CMK (cell line): ENCODE results near the gene GLT1D1.

ENCODE experiments used
- DNase-seq: peaks from one replicate; pipeline ENCODE4 v3.0.0-alpha.2; 2010; ENCODE audit warnings: low read depth

GLT1D1 gene

GRCh38 chr12:128966203-128966810 is 113.0 kb downstream of the GLT1D1 start:
- no peak for DNase-seq

- DNase-seq, result no peak
These were observed 115.4 kb downstream of the GLT1D1 start for GRCh38 chr12:128968668-128969067.

DNA sequence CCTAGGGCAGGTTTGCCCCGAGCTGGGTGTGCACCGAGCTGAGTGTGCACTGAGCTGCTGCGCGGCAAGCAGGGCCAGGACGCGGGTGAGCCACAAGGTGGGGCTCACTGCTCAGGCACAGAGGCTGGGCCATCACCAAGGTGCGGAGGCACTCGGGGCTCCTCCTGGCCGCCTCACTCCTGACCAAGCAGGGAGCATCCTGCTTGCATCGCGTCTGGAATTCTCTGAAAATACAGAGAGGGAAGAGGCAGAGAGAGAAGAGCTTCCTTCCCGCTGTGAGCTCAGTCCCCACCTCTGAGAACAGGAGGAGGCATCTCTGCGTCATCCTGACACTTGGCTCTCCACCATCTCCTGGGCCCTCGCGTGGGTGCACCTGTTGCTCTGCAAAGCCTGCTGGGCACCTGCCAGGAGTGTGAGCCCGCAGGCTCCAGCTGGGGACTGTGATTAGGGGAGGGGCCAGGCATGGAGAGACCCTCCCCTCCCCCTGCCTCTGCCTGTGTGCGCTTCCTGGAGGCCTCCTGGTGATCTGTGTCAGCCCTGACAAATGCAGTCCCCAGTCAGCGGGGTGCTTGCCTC is 116.3 kb downstream of the GLT1D1 start:
- no peak for DNase-seq

DNA sequence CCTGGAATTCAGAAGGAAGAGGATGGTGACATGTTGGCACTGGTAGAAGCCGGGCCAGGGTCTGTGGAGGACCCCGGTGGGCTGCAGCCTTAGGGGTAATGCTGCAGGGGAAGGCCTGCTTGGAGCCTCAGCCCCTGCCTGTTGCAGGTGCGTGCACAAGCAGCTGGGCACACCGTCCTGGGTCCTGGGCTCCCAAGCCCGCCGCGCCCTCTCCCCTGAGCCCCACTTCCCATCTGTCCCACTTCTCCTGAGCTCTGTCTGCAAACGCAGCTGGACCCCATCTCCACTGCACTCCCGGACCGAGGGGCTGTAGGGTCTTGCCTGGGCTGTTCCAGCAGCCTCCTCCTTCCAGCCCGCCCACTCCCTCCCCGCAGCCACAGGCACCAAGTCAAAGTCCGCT is 116.8 kb downstream of the GLT1D1 start:
- no peak for DNase-seq

GRCh38 chr12:128970941-128971340 is 117.7 kb downstream of the GLT1D1 start:
- no peak for DNase-seq

DNA sequence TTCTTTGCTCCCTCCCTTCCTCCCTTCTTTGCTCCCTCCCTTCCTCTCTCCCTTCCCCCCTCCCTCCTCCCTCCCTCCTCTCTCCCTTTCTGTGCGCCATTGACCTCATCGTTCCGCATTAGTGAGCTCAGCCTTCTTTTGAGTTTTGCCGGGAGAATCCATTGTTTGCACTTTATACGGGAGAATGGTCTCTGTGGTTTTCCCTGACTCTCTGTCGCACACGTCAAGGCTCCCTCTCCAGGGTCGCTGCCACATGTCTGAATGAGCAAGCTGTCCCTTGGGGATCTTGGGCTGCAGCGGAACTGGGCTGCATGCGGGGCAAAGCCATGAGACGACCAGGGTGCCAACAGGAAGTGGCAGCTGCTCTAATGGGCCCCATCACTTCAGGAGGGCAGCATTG is 118.5 kb downstream of the GLT1D1 start:
- DNase-seq, result no peak

GRCh38 chr12:128973883-128974681 is 120.8 kb downstream of the GLT1D1 start:
- DNase-seq, result no peak

DNA sequence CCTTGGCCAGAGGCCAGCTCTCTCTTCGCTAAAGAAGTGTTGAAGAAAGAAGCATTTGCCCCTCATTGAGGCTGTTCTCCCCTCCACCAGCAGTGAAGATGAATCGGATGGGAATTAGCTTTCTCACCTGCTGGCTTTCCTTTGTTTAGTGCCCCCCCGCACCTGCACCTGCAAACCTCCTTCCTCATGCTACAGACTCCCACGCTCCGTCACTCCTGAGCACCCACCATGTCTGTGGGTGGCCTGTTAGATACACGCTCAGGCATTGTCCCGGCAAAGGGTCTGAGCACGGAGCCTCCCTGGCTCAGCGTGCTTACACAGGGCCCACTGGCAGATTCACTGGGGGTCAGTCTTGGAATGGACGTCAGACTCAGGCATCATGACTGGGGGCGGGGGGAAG is 121.6 kb downstream of the GLT1D1 start:
- DNase-seq, result no peak

GRCh38 chr12:128976120-128976738 is 123.0 kb downstream of the GLT1D1 start:
- no peak for DNase-seq

DNA sequence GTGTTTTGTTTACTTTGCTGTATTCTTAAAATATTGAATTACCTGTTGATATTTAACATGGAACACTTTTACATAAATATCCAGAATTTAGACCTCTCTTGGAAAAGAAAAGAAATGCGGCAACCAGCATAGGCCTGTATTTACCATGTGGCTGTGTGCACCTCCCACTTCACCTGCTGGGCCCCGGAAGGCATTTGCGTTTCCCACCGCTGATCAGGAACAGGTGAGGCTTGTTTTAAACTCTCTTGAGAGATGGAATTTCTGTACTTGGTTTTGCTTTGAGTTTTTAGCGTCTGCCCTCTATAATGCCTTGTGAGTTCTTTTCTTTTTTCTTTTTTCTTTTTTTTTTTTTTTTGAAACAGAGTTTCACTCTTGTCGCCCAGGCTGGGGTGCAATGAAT is 124.2 kb downstream of the GLT1D1 start:
- DNase-seq, result no peak

GRCh38 chr12:128978067-128978466 is 124.8 kb downstream of the GLT1D1 start:
- no peak for DNase-seq

GRCh38 chr12:128980623-128981022 is 127.3 kb downstream of the GLT1D1 start:
- DNase-seq, result no peak

DNA sequence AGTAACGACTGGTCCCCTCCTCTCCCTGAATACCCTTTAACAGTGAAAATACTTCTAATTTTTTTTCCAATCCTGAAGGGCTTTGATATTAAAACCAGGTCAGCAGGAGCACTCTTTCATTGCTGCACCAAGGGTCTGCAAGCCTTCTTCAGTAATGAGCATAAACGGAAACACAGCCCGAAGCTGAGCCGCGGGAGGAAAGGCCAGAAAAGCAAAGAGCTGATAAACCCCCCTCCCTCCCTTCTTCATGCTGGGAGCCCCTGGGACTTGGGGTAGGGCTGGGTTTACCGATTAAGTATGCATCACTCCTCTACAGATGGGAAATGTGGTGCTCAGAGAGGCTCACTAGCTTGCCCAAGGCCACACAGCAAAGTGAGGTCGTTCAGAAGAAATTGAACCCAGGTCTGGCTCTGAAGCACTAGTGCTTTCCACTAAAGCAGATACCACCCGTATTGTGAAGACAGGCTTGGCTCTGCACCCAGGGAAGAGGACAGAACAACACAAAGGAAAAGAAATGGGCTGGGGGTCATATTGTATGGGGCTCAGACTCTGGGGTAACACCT is 128.8 kb downstream of the GLT1D1 start:
- DNase-seq, result no peak

DNA sequence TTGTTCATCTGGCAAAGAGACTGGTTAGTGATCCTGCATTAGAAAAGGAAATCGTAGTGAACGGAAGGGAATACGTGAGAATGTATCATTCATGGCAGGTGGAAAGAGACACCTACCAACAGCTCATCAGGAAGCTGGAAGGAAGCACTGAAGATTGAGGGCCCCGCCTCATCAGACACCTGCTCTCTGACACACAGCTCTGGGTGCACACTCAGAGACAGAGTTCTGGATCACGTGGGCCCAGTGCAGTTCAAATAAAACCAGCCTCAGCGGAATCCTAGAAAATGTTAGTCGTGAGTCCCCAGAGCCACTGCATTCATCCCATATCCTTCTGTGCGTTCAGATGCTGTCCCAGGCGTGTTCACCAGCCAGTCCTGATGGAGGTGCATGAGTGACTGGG is 129.7 kb downstream of the GLT1D1 start:
- no peak for DNase-seq

DNA sequence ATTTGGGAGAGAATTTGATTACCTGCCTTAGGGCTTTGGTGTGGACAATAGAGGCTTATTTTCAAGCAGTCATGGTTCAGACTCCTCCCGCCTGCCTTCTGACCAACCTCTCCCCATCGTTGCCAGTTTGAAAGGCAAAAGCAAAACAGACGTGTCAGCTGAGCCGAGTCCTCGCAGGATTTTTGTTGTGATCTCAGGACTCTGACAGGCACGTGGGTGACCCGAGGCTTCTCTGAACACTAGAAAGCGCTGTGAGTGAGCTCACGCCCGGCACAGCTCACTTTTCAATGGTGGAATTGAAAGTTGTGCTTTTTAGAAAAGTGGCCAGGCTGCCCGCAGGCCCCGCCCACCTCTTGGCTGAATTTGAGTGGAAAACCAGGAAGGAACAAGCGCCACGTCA is 130.1 kb downstream of the GLT1D1 start:
- DNase-seq, result no peak

DNA sequence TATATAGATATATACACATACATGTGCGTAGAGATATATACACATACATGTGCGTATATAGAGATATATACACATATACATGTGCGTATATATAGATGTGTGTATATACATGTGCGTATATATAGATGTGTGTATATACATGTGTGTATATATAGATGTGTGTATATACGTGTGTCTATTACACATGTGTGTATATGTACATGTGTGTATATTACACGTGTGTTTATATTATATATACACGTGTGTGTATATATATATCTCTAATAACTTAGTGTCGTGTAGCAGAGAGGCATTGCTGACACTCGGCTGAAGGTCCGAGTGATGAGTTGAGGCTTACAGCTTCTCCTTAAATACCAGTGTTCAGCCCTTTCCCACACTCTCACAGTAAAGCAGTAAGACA is 133.7 kb downstream of the GLT1D1 start:
- DNase-seq, result no peak

DNA sequence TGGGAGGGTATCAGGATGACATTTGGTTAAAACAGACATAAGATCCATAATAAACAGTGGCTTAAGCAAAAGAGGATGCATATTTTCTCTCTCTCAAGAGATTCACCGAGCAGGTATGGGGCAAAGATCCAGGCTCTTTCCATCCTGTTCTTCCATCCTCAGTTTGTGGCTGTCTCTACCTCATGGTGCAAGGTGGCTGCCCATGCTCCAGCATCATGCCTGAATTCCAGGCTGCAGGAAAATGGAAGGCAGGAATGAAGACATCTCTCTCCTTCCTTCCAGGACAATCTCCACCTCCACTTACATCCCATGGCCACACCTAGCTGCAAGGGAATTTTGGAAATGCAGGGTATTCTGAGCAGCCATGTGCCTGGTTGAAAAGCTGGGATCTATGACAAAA is 136.0 kb downstream of the GLT1D1 start:
- DNase-seq, result no peak

DNA sequence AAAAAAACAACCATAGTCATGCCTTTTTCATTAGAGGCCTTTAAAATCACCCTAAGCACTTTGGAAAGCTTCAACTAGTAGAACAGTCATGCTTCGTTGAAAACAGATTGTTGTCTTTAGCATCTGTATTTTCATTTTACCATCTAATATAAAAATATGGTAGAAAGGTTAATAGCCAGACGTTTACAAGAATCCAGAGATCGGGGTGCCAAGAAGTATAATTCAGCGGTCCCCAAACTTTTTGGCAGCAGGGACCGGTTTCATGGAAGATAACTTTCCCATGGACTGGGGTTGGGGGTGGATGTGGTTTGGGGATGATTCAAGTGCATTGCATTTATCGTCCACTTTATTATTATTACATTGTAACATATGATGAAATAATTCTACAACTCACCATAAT is 138.4 kb downstream of the GLT1D1 start:
- DNase-seq, result no peak

- no peak for DNase-seq
These were observed 138.8 kb downstream of the GLT1D1 start for GRCh38 chr12:128992116-128992515.

DNA sequence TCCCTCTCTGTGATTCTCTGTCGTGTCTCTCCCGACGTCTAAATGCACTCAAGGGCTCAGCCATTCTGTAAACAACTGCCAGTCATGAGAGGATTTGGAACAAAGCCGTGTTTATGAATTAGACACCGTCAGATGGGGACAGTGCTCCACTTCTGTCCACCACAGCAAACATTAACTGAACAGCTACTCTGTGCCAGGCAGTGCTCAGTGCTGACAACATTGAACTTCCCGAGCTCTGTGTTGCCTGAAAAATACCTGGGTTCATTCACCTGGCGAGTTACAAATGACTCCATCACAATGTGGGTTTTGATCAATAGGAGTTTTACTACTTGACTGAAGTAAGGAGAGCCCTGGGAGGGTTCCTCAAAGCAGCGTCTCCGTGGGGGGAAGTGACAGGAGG is 139.3 kb downstream of the GLT1D1 start:
- DNase-seq, result no peak

DNA sequence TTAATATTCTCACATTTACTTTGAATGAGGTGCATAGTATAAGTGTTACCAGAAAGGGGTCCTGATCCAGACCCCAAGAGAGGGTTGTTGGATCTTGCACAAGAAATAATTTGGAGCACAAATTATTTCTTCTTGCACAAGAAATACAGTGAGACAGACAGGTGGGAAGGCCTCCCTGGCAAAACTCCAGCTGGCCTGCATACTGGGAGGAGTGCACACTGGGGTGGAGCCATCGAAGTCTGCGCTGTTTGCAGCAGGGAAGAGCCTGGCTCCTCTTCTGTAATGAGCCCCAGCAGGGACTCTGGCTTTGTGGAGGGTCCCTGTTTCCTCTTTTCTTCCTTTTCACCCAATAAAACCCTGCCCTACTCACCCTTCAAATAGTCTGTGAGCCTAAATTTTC is 141.6 kb downstream of the GLT1D1 start:
- no peak for DNase-seq

- no peak for DNase-seq
These were observed 142.3 kb downstream of the GLT1D1 start for GRCh38 chr12:128995619-128996018.

- DNase-seq, result no peak
These were observed 148.5 kb downstream of the GLT1D1 start for GRCh38 chr12:129001826-129002225.
